ENCODE measurements around the gene ZDHHC16.

DNA sequence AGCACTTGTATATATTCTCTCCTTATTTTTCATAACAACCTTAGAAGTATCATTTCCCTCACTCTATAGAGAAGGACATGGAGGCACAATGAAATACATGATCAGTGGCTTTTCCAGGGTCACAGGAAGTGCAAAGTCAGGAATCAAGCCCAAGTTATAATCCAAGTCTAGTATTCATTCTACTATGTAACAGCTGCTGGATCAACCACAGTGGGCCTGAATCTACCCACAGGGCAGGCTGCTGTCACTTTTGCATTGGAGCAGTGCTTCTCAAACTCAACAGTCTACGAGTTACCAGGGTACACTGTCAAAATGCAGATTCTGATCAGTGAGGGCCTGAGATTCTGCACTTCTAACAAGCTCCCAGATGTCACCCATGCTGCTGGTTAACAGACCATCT lies 18.3 kb downstream of the ZDHHC16 start:
- TF ChIP-seq, protein P1, sequence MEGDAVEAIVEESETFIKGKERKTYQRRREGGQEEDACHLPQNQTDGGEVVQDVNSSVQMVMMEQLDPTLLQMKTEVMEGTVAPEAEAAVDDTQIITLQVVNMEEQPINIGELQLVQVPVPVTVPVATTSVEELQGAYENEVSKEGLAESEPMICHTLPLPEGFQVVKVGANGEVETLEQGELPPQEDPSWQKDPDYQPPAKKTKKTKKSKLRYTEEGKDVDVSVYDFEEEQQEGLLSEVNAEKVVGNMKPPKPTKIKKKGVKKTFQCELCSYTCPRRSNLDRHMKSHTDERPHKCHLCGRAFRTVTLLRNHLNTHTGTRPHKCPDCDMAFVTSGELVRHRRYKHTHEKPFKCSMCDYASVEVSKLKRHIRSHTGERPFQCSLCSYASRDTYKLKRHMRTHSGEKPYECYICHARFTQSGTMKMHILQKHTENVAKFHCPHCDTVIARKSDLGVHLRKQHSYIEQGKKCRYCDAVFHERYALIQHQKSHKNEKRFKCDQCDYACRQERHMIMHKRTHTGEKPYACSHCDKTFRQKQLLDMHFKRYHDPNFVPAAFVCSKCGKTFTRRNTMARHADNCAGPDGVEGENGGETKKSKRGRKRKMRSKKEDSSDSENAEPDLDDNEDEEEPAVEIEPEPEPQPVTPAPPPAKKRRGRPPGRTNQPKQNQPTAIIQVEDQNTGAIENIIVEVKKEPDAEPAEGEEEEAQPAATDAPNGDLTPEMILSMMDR (IDR thresholded peaks at IDR 0.05), result no peak
- no peak for TF ChIP-seq EZH2 (IDR thresholded peaks at IDR 0.05)
